ENCODE results near the gene B4GALT6. TPM values are rescaled to one million over a fixed set of nuclear protein-coding genes. Genes with fewer than 3 reads are reported as not detected.

The B4GALT6 gene
- total and polyA plus RNA-seq, 9 of the 15 experiments (the other 6 are each of a cell fraction or from before 2014, with no cell fraction given) = 0.03 to 0.27 (median 0.08) TPM

DNA sequence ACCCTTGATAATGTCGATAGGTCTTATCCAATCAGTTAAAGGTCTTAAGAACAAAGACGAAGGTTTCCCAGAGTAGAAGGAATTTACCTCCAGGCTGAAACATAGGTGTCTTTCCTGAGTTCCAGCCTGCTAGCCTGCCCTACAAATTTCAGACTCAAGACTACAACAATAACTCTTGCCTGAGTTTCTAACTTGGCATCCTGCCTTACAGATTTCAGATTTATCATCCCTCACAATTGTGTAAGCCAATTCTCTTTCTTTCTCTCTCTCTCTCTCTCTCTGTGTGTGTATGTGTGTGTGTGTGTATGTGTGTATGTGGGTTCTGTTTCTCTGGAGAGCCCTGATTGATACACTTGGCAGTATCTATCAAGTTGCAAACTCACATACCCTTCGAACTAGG is 37.2 kb upstream of the B4GALT6 start:
- Histone ChIP-seq H2AFZ (ENCODE audit: low read depth, low read length) (no peak overlapping the region), H3K4me1 (replicated peaks in 1 of 2; ENCODE audit: control insufficient read depth in 2 of 2, insufficient read depth in 2 of 2, low read length in 2 of 2) (peaks cover 0 to 6% of the 10 kb centered on the region in 2 experiments; a peak in 1 of 5 replicates), H3K79me2 (ENCODE audit: control insufficient read depth, insufficient read depth, low read length) (no peaks in the 10 kb centered on the region), H4K20me1 (replicated peaks; ENCODE audit: control insufficient read depth, insufficient read depth, low read length) (no peaks in the 10 kb centered on the region), H3K4me3 (no peak overlapping the region), H3K9me1 (ENCODE audit: control insufficient read depth, insufficient read depth, low read length) (no peaks in the 10 kb centered on the region), H3K27me3 (ENCODE audit: control insufficient read depth in 2 of 2, insufficient read depth in 2 of 2, low read length in 2 of 2) (peaks cover 8 to 22% of the 10 kb centered on the region in 2 experiments; a peak in 4 of 5 replicates), H3K9me3 (replicated peaks; ENCODE audit: control insufficient read depth, insufficient read depth, low read depth, low read length) (no peaks in the 10 kb centered on the region; the same call in none of the 2 replicates), H3K27ac (ENCODE audit: extremely low read depth, low read depth, low read length) (no peak overlapping the region), H3K36me3 (ENCODE audit: control insufficient read depth, insufficient read depth, low read length) (no peaks in the 10 kb centered on the region), H3K9ac (ENCODE audit: insufficient read depth in 1 of 2, low read depth in 2 of 2, low read length in 2 of 2) (no peak overlapping the region), H3K4me2 (ENCODE audit: insufficient read depth, low read length) (no peak overlapping the region)
- ATAC-seq (no peak), FAIRE-seq (no peak), DNase-seq (ENCODE audit: extremely low read depth in 1 of 4, low spot score in 3 of 4) (no peak)
- no peak for TF ChIP-seq BRD4 (IDR thresholded peaks at IDR 0.05)
- TF ChIP-seq, protein P1, sequence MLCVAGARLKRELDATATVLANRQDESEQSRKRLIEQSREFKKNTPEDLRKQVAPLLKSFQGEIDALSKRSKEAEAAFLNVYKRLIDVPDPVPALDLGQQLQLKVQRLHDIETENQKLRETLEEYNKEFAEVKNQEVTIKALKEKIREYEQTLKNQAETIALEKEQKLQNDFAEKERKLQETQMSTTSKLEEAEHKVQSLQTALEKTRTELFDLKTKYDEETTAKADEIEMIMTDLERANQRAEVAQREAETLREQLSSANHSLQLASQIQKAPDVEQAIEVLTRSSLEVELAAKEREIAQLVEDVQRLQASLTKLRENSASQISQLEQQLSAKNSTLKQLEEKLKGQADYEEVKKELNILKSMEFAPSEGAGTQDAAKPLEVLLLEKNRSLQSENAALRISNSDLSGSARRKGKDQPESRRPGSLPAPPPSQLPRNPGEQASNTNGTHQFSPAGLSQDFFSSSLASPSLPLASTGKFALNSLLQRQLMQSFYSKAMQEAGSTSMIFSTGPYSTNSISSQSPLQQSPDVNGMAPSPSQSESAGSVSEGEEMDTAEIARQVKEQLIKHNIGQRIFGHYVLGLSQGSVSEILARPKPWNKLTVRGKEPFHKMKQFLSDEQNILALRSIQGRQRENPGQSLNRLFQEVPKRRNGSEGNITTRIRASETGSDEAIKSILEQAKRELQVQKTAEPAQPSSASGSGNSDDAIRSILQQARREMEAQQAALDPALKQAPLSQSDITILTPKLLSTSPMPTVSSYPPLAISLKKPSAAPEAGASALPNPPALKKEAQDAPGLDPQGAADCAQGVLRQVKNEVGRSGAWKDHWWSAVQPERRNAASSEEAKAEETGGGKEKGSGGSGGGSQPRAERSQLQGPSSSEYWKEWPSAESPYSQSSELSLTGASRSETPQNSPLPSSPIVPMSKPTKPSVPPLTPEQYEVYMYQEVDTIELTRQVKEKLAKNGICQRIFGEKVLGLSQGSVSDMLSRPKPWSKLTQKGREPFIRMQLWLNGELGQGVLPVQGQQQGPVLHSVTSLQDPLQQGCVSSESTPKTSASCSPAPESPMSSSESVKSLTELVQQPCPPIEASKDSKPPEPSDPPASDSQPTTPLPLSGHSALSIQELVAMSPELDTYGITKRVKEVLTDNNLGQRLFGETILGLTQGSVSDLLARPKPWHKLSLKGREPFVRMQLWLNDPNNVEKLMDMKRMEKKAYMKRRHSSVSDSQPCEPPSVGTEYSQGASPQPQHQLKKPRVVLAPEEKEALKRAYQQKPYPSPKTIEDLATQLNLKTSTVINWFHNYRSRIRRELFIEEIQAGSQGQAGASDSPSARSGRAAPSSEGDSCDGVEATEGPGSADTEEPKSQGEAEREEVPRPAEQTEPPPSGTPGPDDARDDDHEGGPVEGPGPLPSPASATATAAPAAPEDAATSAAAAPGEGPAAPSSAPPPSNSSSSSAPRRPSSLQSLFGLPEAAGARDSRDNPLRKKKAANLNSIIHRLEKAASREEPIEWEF (CRISPR knock-in tag; IDR thresholded peaks at IDR 0.05) = no peak
- no peak for TF ChIP-seq ZNF41 (CRISPR knock-in tag; conservative IDR thresholded peaks at IDR 0.05)
- TF ChIP-seq SIN3A (IDR thresholded peaks at IDR 0.05; ENCODE audit: borderline replicate concordance in 2 of 2, control insufficient read depth in 1 of 2, low read depth in 2 of 2, low read length in 2 of 2) = no peak
- no peak for TF ChIP-seq KAT8 (IDR thresholded peaks at IDR 0.05; ENCODE audit: low read depth)
- TF ChIP-seq ZNF316 (IDR thresholded peaks at IDR 0.05) = no peak
- TF ChIP-seq, protein P2, sequence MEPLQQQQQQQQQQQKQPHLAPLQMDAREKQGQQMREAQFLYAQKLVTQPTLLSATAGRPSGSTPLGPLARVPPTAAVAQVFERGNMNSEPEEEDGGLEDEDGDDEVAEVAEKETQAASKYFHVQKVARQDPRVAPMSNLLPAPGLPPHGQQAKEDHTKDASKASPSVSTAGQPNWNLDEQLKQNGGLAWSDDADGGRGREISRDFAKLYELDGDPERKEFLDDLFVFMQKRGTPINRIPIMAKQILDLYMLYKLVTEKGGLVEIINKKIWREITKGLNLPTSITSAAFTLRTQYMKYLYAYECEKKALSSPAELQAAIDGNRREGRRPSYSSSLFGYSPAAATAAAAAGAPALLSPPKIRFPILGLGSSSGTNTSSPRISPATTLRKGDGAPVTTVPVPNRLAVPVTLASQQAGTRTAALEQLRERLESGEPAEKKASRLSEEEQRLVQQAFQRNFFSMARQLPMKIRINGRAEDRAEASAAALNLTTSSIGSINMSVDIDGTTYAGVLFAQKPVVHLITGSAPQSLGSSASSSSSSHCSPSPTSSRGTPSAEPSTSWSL (CRISPR knock-in tag; IDR thresholded peaks at IDR 0.05; ENCODE audit: borderline replicate concordance) = no peak
- TF ChIP-seq ZEB2 (IDR thresholded peaks at IDR 0.05) = no peak
- TF ChIP-seq, protein P3, sequence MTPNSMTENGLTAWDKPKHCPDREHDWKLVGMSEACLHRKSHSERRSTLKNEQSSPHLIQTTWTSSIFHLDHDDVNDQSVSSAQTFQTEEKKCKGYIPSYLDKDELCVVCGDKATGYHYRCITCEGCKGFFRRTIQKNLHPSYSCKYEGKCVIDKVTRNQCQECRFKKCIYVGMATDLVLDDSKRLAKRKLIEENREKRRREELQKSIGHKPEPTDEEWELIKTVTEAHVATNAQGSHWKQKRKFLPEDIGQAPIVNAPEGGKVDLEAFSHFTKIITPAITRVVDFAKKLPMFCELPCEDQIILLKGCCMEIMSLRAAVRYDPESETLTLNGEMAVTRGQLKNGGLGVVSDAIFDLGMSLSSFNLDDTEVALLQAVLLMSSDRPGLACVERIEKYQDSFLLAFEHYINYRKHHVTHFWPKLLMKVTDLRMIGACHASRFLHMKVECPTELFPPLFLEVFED (CRISPR knock-in tag; conservative IDR thresholded peaks at IDR 0.05) = no peak
- no peak for TF ChIP-seq ZNF445 (CRISPR knock-in tag; IDR thresholded peaks at IDR 0.05; ENCODE audit: low read depth)
- TF ChIP-seq LEF1 (IDR thresholded peaks at IDR 0.05) = no peak
- no peak for TF ChIP-seq SREBF1 (IDR thresholded peaks at IDR 0.05; ENCODE audit: borderline replicate concordance, low read depth, low read length)
- TF ChIP-seq LCOR (CRISPR knock-in tag; IDR thresholded peaks at IDR 0.05) = no peak
- WGBS (ENCODE audit: insufficient coverage, low coverage, missing lambda C conversion rate) = 8% methylated on average over 3 of the region's 3 CpGs
- intact Hi-C loops (cut with micrococcal nuclease) (loop anchor here (5.0 to 10.0 kb wide), 3 partner anchors 256 to 727 kb away; no protein-coding TSS in a partner anchor), in situ Hi-C loops (cut with MboI) (no loop called here)
- CTCF ChIA-PET (ENCODE audit: low intra/inter-chr PET ratio) = interaction anchor here (0.5 kb wide), 1 partner anchor 289 kb away, joined by 4 read pairs; no protein-coding TSS in a partner anchor
- no TSS peak for BruUV-seq (replicated peaks)
- POLR2A ChIA-PET = no interaction called here
